Omental fat pad (tissue), 4 donors: ENCODE measurements around the gene CSMD2. TPM values are rescaled to one million over a fixed set of nuclear protein-coding genes. Genes with fewer than 3 reads are reported as not detected.

Experiments
- ATAC-seq: fragments of 150-250 bp; one replicate; pipeline ENCODE4 v1.9.1; 2016; ENCODE audit warnings: mild to moderate bottlenecking, moderate library complexity; ENCODE audit not compliant: low FRiP score
- DNase-seq: peaks from one replicate; pipeline ENCODE4 v3.0.0-alpha.2; 2019; ENCODE audit warnings: low spot score
- CTCF ChIP-seq, 3 donors: fragments of 450-650 bp; IDR thresholded peaks; one replicate each; pipeline ENCODE4 v1.5.1; 2016 to 2017; ENCODE audit warnings: antibody characterized with exemption in 3 of 3, mild to moderate bottlenecking in 3 of 3, moderate library complexity in 2 of 3
- total RNA-seq, 4 donors: library from RNA; depleted of rRNA; stranded (reverse); fragments of >200 nt; gene quantifications; one replicate each; pipeline ENCODE4 v1.1.0, GENCODE V29; 2016

Gene CSMD2
- total RNA-seq, 4 donors from 2014 or later = 0.19 to 3.8 (median 0.60) TPM; not detected in 1

DNA sequence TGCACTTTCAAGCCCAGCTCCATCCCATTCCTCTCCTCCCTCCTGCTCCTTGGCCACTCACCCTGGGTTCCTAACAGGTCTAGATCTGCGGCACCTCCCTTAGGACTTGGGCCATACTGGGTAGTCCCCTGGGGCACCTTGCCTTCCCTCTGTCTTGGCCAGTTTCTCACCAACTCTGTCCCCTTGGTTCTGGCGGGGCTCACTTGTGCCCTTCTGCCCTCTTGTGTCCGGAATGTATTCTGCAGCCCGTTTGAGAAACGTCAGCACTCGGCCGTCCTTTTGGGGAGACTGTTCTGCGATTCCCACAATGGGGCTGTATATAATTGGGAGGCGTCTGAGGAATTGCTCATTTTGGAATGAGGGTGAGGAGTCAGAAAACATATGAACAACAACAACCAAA, 530.2 kb downstream of the CSMD2 start:
- DNase-seq = no peak
- no peak for ATAC-seq
- no peak for TF ChIP-seq CTCF (IDR thresholded peaks at IDR 0.05)

DNA sequence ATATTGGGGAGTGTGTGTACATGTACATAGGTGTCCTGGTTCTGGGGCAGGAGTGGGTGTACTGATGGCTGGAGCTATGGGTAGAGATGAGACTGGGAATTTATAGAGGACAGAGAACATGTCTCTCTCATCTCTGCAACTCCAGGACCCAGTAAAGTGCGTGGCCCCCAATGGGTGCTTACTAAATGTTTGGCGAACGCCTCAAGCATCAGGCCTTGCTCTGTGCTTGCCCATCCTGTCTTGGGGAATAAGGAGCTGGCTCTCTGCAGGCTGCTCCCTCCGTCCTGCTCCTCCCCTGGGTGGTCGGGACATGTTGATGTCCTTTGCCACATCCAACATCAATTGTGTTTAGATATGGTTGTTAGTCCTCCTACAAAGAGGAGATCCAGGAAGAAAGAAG, 530.9 kb downstream of the CSMD2 start:
- TF ChIP-seq CTCF (IDR thresholded peaks at IDR 0.05) = no peak
- no peak for DNase-seq
- no peak for ATAC-seq

- peak; percentile 84 for ATAC-seq
- TF ChIP-seq CTCF (IDR thresholded peaks at IDR 0.05) = peak in 1 of 3 donors; percentile 54
- DNase-seq = peak; percentile 98
Observed at GRCh38 chr1:33633019-33633801, 531.8 kb downstream of the CSMD2 start.

DNA sequence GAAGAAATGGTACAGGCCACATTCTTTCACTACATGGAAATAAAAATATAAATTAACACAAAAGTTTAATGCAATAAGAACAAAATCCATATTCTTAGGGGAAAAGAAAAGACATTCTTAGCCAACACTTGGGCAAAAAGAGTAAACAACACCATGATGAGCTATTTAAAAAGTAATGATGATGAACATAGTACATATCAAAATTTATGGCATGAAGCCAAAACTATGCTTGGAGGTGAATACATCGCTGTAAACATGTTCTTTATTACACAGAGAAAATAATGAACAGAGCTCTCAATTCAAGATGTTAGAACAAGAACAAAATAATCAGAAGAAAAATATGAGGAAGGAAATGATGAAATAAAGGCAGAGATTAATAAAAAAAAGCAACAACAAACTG, 534.3 kb downstream of the CSMD2 start:
- ATAC-seq (no peak), DNase-seq (no peak)
- no peak for TF ChIP-seq CTCF (IDR thresholded peaks at IDR 0.05)

DNA sequence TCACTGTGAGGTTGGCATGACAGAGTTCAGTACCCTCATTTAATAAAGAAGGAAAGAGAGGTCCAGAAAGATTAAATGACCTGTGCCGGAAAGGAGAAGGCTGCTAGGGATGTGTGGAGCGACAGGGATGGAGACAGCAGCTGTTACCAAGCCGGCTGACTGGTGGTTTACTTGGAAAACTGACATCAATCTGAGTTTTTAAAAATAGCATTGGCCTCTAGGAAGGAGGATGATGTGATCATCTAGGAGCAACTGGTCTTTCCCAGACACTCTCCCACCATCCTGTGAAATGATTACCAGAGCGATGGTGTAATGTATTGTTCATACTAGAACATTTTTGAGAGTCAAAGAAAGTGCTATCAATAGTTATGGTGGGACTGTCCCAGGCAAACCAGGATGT, 538.2 kb downstream of the CSMD2 start:
- ATAC-seq = no peak
- DNase-seq = no peak
- TF ChIP-seq CTCF (IDR thresholded peaks at IDR 0.05) = no peak

GRCh38 chr1:33624991-33625870, 539.8 kb downstream of the CSMD2 start:
- ATAC-seq (no peak), DNase-seq (no peak)
- no peak for TF ChIP-seq CTCF (IDR thresholded peaks at IDR 0.05)
